GM18861 (cell line): ENCODE measurements around the gene TMC8.
A peak's percentile ranks its signal among the peaks of the same experiment; 100 is the strongest.
"Not testable (repeated sequence)": the region's sequence is repeated elsewhere in the genome, so short reads cannot be mapped to it uniquely, and the experiment has no call there.

Source experiments
- ATAC-seq: cut with Tn5 transposase; IDR thresholded peaks from one replicate; pipeline ENCODE4 v1.9.1; 2021; ENCODE audit not compliant: unreplicated experiment

TMC8 gene

DNA sequence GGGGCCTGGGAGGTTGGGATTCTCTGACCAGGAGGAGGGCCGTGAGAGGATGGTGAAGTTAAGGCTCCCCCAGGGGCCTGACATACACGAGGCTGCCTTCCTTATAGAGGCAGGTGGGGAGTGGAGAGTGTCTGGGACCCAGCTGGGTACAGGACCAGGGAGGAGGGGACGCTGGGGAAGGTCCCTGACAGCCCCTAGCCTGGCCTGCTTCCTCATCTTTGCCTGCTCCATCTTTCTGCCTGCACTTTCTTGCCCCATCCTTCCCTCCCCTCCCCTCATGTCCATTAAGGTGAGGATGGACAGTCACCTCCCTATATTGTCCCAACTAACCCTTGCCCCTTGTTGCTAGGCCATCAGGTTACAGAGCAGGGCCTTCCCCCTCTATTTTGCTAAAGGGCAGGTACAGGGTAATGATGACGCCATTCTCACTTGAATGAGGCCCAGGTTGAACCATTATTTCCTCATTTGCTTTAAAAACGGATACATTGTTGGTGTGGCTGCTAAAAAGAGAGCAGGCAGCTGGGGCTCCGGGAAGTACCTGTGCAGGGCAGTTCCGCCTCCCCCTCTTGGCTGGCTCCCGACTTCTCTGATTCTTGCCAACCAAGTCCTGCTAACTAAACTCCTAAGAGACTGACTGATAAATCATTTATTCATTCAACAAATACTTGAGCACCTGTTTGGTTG, 16.9 kb downstream of the TMC8 start:
- no peak for ATAC-seq

DNA sequence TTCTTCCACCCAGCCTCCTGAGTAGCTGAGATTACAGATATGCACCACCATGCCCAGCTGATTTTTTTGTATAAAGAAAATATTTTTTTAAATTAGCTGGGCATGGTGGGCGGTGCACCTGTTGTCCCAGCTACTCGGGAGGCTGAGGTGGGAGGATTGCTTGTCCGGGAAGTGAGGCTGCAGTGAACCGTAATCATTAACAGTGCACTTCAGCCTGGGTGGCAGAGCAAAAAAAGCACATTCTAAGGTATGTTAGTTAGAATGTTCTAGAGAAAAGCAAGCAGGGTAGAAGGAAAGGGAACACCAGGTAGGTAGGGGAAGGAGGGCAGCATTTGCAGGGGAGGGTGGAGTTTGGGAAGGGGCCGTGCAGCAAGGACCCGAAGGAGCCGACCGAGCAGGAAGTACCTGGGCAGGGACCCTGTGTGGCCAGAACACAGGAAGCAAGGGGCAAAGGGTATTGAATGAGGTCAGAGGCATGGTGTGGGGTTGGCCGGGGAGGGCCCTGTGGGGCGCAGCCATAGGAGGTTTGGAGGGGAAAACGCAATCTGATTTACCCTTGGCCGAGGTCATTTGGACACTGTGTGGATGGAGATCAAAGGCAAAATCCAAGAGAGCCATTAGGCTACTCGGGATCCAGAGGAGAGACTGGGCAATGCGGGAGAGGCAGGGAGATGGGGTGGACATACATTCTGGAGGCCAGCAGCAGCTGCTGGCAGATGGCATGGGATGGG, 17.9 kb downstream of the TMC8 start:
- ATAC-seq: no peak

DNA sequence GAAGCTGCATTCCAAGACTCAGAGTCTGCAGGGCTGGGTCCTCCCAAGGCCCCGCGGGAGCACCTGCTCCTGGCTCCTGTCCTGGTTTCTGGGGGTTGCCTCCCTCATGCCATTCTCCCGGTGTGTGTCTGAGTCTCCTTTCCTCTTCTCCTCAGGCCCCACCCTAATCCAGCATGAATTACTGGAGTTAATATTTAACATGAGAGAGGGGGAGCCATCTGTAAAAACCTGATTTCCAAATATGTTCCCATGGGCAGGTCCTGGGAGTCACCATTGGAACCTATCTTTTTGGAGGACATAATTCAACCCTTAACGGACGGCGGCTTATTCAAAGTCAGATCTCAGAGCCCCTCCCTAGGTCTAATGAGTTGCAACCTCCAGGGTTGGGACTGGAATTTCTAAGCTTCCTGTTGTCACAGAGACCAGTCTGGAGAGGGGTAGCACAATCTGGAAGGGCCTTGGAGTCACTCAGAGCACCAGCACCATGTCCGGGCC, 21.0 kb downstream of the TMC8 start:
- no peak for ATAC-seq

DNA sequence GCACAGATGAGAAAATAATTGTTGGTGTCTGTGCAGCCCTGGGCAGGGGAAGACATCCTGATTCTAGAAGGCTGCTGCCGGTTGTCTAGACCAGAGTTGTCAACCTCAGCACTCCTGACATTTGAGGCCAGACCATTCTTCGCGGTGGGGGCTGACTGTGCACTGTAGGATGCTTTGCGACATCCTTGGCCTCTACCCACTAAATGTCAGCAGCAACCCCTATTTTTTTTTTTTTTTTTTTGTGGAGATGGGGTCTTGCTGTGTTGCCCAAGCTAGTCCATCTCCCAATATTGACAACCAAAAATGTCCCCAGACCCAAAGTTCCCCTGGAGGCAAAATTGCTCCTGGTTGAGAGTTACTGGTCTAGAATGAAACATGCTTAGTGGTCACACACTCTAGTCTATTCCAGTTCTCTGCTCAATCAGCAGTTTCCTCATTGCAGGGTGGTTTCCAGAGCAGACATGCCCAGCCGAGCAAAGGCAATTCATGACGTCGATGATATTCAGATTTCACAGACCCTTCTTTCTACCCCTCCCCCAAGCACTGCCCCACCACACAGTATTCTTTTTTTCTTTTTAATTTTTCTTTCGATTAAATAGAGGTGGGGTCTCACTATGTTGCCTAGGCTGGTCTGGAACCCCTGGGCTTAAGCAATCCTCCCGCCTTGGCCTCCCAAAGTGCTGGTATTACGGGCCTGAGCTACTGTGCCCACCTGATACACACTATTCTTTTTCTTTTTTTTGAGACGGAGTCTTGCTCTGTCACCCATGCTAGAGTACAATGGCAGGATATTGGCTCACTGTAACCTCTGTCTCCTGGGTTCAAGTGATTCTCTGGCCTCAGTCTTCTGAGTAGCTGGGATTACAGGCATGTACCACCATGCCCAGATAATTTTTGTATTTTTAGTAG, 24.6 kb downstream of the TMC8 start:
- peak; percentile 51 for ATAC-seq

DNA sequence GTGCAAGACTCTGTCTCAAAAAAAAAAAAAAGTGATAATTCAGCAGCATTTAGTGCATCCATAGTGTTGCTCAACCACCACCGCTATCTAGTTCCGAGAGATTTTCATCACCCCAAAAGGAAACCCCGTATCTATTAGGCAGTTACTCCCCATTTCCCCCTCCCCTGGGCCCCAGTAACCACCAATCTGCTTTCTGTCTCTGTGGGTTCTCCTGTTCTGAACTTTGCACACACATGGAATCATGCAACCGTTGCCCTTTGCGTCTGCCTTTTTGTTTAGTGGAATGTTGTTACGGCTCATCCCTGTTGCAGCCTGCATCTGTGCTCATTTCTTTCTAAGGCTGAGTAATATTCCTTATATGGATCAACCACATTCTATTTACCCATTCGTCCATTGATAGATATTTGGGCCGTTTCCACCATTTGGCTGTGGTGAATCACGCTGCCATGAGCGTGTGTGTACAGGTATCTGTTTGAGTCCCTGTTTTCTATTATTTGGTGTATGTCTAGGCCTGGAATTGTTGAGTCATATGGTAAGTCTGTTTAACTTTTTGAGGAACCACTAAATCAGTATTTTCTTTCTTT, 29.1 kb downstream of the TMC8 start:
- ATAC-seq: peak; percentile 41

DNA sequence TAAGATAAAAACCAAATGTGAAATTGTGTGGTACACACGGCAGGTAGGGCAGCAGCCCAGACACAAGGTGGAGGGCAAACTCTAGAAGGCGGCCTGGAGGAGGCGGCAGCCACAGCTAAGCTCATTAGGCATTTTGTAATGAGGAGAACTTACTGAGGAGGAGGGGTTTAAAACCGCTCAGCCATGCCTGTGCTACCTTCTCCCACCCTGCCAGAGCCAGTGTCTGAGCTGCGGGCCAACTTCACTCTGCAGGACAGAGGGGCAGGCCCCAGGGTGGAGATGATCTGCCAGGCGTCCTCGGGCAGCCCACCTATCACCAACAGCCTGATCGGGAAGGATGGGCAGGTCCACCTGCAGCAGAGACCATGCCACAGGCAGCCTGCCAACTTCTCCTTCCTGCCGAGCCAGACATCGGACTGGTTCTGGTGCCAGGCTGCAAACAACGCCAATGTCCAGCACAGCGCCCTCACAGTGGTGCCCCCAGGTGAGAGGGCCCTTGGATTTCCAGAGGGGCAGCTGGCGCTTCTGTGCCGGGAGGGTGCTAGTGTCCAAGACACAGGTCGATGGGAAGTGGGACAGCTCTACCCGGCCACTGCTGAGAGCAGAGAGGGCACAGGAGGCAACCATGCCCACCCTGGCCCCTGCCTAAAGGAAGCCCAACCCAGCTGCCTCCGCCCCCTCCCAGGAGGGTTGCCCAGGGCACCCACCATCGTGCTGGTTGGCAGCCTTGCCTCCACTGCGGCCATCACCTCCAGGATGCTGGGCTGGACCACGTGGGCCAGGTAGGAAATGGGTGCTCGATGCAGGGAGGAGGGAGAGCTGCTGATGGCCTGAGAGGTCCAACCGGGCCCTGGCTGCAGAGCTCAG, 33.5 kb downstream of the TMC8 start:
- no peak for ATAC-seq

DNA sequence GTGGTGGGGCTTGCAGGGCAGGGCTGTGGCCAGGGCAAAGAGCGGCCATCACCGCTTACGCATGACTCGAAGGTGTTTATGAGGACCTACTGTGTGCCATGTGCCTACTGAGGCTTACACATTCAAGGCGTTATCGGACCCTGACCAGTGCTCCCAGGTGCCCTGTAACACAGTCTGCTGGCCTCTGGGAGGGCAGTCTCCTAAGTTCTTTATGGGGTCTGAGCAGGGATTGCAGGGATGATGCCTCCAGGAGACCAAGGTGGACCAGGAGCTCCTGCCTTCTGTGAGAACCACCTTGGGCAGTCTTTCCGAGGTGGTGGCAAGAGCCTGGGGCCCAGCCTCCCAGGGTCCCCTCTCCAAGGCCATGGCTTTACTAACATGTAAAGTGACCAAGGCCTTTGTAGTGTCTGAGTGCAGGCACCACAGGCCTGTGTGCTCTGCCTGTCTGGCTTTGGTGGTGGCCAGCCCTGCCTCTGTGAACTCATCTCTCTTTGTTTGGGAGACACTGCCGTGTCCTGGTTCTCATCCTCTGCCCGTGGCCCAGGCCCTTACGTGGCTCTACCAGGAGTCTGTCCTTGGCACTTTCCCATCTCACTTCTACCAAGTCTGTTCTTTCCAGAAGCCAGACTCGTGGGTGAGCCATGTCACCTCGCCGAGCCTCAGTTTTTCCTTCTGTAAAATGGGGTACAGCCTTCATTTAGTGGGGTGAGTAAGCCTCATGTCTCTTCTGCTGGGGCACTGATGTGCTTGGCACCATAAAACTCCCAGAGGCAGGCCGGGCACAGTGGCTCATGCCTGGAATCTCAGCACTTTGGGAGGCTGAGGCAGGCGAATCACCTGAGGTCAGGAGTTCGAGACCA, 34.4 kb downstream of the TMC8 start:
- ATAC-seq: no peak

DNA sequence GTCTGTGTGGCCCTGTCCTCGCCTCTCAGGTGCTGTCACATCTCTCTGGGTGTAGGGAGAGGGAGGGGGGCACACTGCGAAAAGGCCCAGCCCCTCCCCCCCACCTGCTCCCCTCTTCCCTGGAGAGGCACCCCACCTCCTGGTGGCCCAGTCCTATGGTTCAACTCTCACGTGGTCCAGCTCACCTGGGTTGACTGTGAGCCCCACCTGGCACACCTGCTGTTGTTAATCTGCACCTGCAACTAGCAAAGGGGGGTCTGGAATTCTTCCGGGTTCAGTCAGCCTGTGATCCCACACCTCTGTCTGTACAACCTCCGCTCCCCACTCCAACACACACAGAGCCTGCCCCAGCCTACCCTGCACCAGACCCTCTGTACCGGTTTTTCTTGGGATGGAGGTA, 35.8 kb downstream of the TMC8 start:
- no peak for ATAC-seq

DNA sequence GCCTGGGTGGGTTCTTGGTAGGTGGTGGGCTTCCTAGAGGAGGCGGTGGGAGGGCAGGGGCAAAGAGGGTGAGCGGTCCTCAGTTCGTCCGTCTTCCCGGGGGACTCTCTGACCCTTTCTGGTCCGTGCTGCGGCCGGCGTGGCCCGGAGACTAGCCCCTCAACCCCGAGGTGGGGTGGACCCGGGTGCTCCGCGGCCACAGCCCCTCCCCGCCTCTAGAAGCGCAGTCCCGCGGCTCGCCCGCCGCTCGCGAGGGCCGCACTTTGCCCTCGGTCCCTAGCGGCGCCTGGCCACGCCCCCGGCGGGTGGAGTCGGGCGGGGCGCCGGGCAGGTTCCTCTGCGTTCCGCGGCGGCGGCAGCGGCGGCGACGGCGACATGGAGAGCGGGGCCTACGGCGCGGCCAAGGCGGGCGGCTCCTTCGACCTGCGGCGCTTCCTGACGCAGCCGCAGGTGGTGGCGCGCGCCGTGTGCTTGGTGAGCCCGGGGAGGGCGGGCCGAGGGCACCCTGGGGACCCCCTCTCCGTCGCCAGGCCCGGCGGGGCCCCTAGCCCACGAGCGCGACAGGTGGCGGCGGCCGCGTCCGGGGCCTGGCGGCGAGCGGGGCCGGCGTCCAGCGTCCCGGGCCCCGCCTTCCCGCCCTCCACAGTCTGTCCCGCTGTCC, 37.8 kb downstream of the TMC8 start, which contains the start of gene SYNGR2:
SYNGR2 (plus strand) TSS at position 340 of the 661 bp plus-strand sequence; CDS start at position 376, 36 bp downstream.
- peak; percentile 35 for ATAC-seq

DNA sequence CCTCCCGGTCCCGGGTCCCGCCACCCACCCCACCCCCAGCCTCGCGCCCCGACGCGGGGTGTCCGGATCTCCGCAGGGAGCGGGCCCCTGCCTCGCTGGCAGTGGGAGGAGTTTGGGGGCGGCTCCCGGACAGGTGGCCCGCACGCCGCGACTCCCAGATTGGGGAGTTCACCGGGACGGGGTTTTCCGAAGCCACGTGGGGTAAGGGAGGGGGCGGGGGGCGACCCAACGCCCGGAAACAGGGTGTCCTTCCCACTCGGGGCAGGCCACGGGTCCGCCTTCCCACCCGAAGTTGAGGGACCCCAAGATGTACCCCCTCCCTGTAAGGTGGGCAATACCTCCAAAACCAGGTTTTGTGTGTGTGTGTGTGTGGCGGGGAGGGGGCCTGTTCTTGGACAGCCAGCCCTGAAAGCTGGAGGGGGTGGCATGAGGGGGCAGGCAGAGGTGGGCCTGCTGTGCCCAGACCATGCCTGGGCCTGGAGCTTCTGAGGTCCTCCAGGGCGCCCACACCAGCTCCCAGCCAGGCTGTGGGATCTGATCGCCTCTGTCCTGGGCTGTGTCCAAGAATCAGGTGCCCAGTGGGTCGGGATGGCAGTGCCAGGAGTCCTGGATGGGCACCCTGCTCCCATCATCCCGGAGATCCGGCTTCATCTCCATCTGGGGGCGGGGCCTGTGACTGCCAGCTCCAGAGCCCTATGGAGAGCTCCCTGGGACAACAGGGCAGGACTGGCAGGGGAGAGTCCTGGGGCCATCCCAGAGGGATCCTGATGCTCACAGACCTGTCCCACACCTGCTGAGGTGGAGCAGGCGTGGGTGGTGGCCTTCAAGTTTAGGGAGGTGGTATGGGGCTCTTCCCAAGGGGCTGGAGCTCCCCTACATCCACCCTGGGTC, 38.6 kb downstream of the TMC8 start:
- peak; percentile 3 for ATAC-seq

DNA sequence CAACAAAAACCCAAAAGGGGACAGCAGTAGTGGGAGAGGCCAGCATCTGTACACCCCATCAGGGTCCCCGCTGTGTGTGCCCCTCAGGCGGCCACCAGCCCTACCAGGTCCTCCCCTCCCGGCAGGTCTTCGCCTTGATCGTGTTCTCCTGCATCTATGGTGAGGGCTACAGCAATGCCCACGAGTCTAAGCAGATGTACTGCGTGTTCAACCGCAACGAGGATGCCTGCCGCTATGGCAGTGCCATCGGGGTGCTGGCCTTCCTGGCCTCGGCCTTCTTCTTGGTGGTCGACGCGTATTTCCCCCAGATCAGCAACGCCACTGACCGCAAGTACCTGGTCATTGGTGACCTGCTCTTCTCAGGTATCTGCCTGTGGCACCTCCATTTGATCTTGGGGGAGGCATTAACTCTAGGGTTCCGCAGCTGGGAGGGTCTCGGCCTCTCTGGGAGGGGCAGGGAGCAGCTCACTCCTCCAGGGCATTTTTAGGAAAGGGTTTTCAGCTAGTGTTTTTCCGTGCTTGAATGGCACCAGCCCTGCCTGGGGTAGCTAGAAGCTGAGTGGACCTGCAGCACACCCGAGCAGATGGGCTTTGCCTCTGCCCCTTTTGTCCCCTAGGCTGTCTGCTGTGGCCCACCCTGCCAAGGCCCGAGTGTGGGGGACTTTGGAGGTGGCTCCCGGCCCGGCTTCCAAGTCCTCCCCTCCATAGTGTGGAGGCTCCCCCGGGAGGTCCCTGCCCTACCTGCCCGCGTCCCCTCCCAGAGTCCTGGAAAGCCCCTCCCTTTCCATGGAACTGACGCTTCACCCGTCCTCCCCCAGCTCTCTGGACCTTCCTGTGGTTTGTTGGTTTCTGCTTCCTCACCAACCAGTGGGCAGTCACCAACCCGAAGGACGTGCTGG, 40.4 kb downstream of the TMC8 start:
- ATAC-seq: no peak

DNA sequence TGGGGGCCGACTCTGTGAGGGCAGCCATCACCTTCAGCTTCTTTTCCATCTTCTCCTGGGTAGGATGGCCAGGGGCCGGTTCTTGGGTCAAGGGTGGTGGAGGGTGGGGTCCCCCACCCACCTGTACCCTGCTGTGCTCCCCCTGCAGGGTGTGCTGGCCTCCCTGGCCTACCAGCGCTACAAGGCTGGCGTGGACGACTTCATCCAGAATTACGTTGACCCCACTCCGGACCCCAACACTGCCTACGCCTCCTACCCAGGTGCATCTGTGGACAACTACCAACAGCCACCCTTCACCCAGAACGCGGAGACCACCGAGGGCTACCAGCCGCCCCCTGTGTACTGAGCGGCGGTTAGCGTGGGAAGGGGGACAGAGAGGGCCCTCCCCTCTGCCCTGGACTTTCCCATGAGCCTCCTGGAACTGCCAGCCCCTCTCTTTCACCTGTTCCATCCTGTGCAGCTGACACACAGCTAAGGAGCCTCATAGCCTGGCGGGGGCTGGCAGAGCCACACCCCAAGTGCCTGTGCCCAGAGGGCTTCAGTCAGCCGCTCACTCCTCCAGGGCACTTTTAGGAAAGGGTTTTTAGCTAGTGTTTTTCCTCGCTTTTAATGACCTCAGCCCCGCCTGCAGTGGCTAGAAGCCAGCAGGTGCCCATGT, 41.1 kb downstream of the TMC8 start:
- not testable (repeated sequence) for ATAC-seq

DNA sequence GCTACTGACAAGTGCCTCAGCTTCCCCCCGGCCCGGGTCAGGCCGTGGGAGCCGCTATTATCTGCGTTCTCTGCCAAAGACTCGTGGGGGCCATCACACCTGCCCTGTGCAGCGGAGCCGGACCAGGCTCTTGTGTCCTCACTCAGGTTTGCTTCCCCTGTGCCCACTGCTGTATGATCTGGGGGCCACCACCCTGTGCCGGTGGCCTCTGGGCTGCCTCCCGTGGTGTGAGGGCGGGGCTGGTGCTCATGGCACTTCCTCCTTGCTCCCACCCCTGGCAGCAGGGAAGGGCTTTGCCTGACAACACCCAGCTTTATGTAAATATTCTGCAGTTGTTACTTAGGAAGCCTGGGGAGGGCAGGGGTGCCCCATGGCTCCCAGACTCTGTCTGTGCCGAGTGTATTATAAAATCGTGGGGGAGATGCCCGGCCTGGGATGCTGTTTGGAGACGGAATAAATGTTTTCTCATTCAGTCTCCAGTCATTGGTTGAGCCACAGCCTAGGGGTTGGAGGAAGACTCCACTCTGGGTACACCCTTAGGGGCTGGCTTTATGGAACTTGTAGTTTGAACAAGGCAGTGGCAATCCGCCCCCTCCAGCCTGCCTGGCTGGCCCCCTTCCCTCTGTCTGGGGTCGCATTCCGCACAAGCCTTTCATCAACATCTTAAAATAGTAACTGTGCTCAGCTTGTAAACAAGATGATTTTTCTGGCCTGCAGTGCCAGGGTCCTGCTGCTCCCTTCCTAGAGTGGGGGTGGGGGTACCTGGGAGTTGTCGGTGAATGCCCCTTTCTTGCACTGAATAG, 41.9 kb downstream of the TMC8 start:
- ATAC-seq: no peak

DNA sequence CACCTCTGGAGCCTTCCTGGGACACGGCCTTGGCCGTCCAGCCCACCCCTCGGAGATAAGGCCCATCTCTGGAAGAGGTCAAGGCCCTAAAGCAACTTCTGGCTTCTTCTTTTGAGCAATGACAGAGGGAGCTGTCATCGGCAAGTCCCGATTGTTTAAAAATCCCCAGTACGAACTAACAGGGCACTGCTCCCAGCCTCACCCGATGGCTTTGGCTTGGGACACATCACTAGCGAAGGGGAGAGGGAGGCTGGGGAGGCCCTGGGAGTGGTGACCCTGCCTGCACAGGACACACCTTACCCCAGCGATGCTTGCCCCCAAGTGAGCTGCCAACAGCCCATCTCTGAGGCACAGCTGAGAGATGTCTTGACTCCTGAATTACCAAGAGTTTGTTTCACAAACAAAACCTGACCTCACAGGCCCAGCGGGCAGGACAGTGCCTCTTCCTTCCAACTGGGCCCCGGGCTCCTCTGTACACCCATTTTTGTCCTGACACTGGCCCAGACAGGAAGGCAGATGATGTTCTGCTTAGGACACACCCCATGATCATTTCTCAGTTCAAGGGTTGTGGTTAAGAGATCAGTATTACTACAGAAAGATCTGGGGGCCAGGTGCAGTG, 42.6 kb downstream of the TMC8 start:
- ATAC-seq: no peak
